ENCODE results near the gene TH. TPM values are rescaled to one million over a fixed set of nuclear protein-coding genes. Genes with fewer than 3 reads are reported as not detected.

The TH gene
- total and polyA plus RNA-seq, 9 donors = 0.12 to 4.1 (median 0.97) TPM; not detected in 2

- Histone ChIP-seq H3K9me3 (no peaks in the 10 kb centered on the region), H3K27me3 (no peaks in the 10 kb centered on the region), H3K27ac (no peak overlapping the region), H3K4me3 (no peak overlapping the region), H3K36me3 (no peaks in the 10 kb centered on the region), H3K4me1 (ENCODE audit: insufficient read depth) (no peaks in the 10 kb centered on the region)
- intact Hi-C loops (cut with DNase I) = no loop called here
- WGBS, 3 donors = 59 to 73% (median 60%) methylated on average over 23 of the region's 23 CpGs
- DNase-seq = peak in 3 of 5 donors; percentile 6 to 34 (median 9)
- TF ChIP-seq CTCF (IDR thresholded peaks at IDR 0.05) = no peak
- no peak for TF ChIP-seq EP300 (IDR thresholded peaks at IDR 0.05)
- TF ChIP-seq POLR2A (IDR thresholded peaks at IDR 0.05) = no peak
Measured at GRCh38 chr11:2212411-2213251, 41.0 kb upstream of the TH start.

GRCh38 chr11:2211113-2211971 is 39.7 kb upstream of the TH start:
- no peaks in the 10 kb centered on the region for H3K9me3 ChIP-seq
- no peaks in the 10 kb centered on the region for H3K4me1 ChIP-seq (ENCODE audit: insufficient read depth)
- no peak overlapping the region for H3K4me3 ChIP-seq
- TF ChIP-seq EP300 (IDR thresholded peaks at IDR 0.05) (no peak), CTCF (IDR thresholded peaks at IDR 0.05) (no peak), POLR2A (IDR thresholded peaks at IDR 0.05) (no peak)
- H3K36me3 ChIP-seq = no peaks in the 10 kb centered on the region
- no peaks in the 10 kb centered on the region for H3K27me3 ChIP-seq
- 75 to 86% (median 81%) methylated on average over 30 of the region's 30 CpGs for WGBS, 3 donors
- intact Hi-C loops (cut with DNase I) = no loop called here
- H3K27ac ChIP-seq = no peak overlapping the region
- DNase-seq = peak in 3 of 5 donors; percentile 4 to 24 (median 6)

- 83 to 88% (median 86%) methylated on average over 16 of the region's 16 CpGs for WGBS, 3 donors
Measured at GRCh38 chr11:2210366-2211112, 38.9 kb upstream of the TH start.

More at GRCh38 chr11:2210366-2211112, 38.9 kb upstream of the TH start:
- Histone ChIP-seq H3K36me3 (no peaks in the 10 kb centered on the region), H3K4me1 (ENCODE audit: insufficient read depth) (no peaks in the 10 kb centered on the region), H3K27me3 (no peaks in the 10 kb centered on the region), H3K9me3 (no peaks in the 10 kb centered on the region), H3K4me3 (no peak overlapping the region), H3K27ac (no peak overlapping the region)
- peak in 3 of 5 donors; percentile 3 to 7 (median 6) for DNase-seq
- intact Hi-C loops (cut with DNase I) = no loop called here
- TF ChIP-seq EP300 (IDR thresholded peaks at IDR 0.05) = no peak
- TF ChIP-seq POLR2A (IDR thresholded peaks at IDR 0.05) = no peak
- TF ChIP-seq CTCF (IDR thresholded peaks at IDR 0.05) = no peak

Data from ovary (tissue), 9 donors.